Lung (tissue), 12 donors: ENCODE results near the gene NBEA. TPM values are rescaled to one million over a fixed set of nuclear protein-coding genes. Genes with fewer than 3 reads are reported as not detected.

ENCODE experiments used
- ATAC-seq: fragments of 200-7000 bp; cut with Tn5 transposase; one replicate; pipeline ENCODE4 v1.9.1; 2020; ENCODE audit warnings: moderate number of reproducible peaks; ENCODE audit not compliant: insufficient read depth, low FRiP score
- DNase-seq, 3 donors: peaks; one replicate each; pipeline ENCODE4 v3.0.0-alpha.2; 2013 to 2017
- H3K27ac ChIP-seq, 2 donors: one replicate each; pipeline ENCODE4 v1.5.1; 2013; ENCODE audit warnings: mild to moderate bottlenecking in 2 of 2, moderate library complexity in 2 of 2, control low read depth in 1 of 2, inconsistent platforms in 1 of 2, low read depth in 1 of 2, low read length in 1 of 2
- H3K27me3 ChIP-seq, 3 donors: one replicate each; pipeline ENCODE4 v1.5.1; 2013; ENCODE audit warnings: low read length in 2 of 3; ENCODE audit not compliant: control insufficient read depth in 3 of 3, insufficient read depth in 3 of 3
- H3K36me3 ChIP-seq, 4 donors: one replicate each; pipeline ENCODE4 v1.5.1; 2013; ENCODE audit warnings: low read length in 4 of 4, mild to moderate bottlenecking in 1 of 4, moderate library complexity in 1 of 4; ENCODE audit not compliant: control insufficient read depth in 4 of 4, insufficient read depth in 4 of 4
- H3K4me1 ChIP-seq, 5 donors: one replicate each; pipeline ENCODE4 v1.5.1; 2013; ENCODE audit warnings: low read length in 5 of 5, mild to moderate bottlenecking in 2 of 5, moderate library complexity in 1 of 5; ENCODE audit not compliant: control insufficient read depth in 5 of 5, insufficient read depth in 5 of 5
- H3K4me3 ChIP-seq: one replicate; pipeline ENCODE4 v1.5.1; 2013; ENCODE audit warnings: mild to moderate bottlenecking, control low read depth, moderate library complexity
- H3K9ac ChIP-seq, 2 donors: one replicate each; pipeline ENCODE4 v1.5.1; 2013; ENCODE audit warnings: low read length in 2 of 2, control low read depth in 1 of 2; ENCODE audit not compliant: insufficient read depth in 1 of 2
- H3K9me3 ChIP-seq, 4 donors: one replicate each; pipeline ENCODE4 v1.5.1; 2013; ENCODE audit warnings: low read length in 3 of 4, mild to moderate bottlenecking in 1 of 4, moderate library complexity in 1 of 4; ENCODE audit not compliant: control insufficient read depth in 4 of 4, insufficient read depth in 3 of 4
- WGBS, 2 donors: extraction: QIAGEN DNeasy Blood & Tissue Kit; methylation state at CpG; one replicate each; pipeline ENCODE4 v1.1.7; 2013; 5-methylcytosine and 5-hydroxymethylcytosine counted together
- polyA plus RNA-seq, 2 donors: library from polyadenylated mRNA; stranded (reverse); fragments of 200-250 nt; gene quantifications; one replicate each; pipeline ENCODE4 v1.2.1, GENCODE V29; 2013
- total RNA-seq, 2 donors: library from RNA; depleted of rRNA in 1 of 2; stranded (reverse); fragments of >200 nt in 1 of 2; gene quantifications; one replicate each; pipeline ENCODE4 v1.2.1, GENCODE V29; 2014 to 2021
- TF ChIP-seq, protein P1 (sequence below): IDR thresholded peaks from 2 replicates; pipeline ENCODE4 v1.5.1; 2012; ENCODE audit warnings: mild to moderate bottlenecking; ENCODE audit errors: control extremely low read depth, extremely low read depth
- donor health status: control.
- donor health status: control.
- donor health status: Bipolar disorder and iron deficiency.
- donor health status: healthy.
- donor health status: DM: yes; HTN: yes; CAD: no.

The NBEA gene
- total and polyA plus RNA-seq, 4 donors: 1.6 to 26.5 (median 5.3) TPM

GRCh38 chr13:35687336-35687735, 745.3 kb downstream of the NBEA start:
- no peak for ATAC-seq

DNA sequence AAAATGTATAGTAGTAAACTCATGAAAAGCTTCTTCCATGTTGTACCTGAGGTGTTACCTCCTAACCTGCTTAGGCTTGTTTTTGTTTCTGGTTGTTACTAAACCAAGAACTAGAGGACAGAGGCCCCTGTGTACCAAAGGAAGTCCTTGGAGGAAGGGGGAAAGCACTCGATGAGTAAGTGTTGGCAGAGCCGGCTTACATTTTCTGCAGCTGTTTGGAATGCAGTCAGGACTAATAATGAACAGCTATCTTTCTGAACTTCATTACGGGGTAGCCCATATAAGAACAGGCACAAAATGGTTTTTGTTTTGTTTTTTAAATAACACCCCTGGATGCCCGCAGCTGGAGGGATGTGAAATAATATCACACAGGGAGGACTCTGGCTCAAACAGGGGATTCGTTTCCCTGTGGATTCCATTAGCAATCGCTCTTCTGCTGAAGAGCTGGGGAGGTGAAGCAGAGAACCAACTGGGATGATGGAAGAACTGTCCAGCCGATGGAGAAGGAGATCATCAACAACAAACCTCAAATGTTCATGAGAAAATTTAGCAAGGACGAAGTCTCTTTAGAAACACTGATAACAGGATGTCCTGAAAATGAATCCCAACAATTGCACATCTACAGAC, 748.6 kb downstream of the NBEA start:
- ATAC-seq: no peak
- no peaks in the 10 kb centered on the region for H3K27me3 ChIP-seq
- H3K4me3 ChIP-seq: no peak overlapping the region
- no peaks in the 10 kb centered on the region for H3K9me3 ChIP-seq
- 50 to 70% methylated on average over 8 of the region's 8 CpGs for WGBS, 2 donors
- no peak overlapping the region for H3K9ac ChIP-seq
- peak; percentile 28 to 72 (median 62) for DNase-seq
- no peak overlapping the region for H3K27ac ChIP-seq
- no peaks in the 10 kb centered on the region for H3K36me3 ChIP-seq
- peaks cover 0 to 15% (median 5%) of the 10 kb centered on the region in 5 donors for H3K4me1 ChIP-seq
- TF ChIP-seq, protein P1, sequence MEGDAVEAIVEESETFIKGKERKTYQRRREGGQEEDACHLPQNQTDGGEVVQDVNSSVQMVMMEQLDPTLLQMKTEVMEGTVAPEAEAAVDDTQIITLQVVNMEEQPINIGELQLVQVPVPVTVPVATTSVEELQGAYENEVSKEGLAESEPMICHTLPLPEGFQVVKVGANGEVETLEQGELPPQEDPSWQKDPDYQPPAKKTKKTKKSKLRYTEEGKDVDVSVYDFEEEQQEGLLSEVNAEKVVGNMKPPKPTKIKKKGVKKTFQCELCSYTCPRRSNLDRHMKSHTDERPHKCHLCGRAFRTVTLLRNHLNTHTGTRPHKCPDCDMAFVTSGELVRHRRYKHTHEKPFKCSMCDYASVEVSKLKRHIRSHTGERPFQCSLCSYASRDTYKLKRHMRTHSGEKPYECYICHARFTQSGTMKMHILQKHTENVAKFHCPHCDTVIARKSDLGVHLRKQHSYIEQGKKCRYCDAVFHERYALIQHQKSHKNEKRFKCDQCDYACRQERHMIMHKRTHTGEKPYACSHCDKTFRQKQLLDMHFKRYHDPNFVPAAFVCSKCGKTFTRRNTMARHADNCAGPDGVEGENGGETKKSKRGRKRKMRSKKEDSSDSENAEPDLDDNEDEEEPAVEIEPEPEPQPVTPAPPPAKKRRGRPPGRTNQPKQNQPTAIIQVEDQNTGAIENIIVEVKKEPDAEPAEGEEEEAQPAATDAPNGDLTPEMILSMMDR: no peak

More at GRCh38 chr13:35687336-35687735, 745.3 kb downstream of the NBEA start:
- Histone ChIP-seq H3K27ac (no peak overlapping the region), H3K27me3 (no peaks in the 10 kb centered on the region), H3K9me3 (no peaks in the 10 kb centered on the region), H3K4me1 (peaks cover 0 to 8% (median 0%) of the 10 kb centered on the region in 5 donors), H3K36me3 (no peaks in the 10 kb centered on the region), H3K4me3 (no peak overlapping the region), H3K9ac (no peak overlapping the region)
- TF ChIP-seq, protein P1: no peak
- 51 to 84% methylated on average over 4 of the region's 4 CpGs for WGBS, 2 donors
- DNase-seq: no peak

DNA sequence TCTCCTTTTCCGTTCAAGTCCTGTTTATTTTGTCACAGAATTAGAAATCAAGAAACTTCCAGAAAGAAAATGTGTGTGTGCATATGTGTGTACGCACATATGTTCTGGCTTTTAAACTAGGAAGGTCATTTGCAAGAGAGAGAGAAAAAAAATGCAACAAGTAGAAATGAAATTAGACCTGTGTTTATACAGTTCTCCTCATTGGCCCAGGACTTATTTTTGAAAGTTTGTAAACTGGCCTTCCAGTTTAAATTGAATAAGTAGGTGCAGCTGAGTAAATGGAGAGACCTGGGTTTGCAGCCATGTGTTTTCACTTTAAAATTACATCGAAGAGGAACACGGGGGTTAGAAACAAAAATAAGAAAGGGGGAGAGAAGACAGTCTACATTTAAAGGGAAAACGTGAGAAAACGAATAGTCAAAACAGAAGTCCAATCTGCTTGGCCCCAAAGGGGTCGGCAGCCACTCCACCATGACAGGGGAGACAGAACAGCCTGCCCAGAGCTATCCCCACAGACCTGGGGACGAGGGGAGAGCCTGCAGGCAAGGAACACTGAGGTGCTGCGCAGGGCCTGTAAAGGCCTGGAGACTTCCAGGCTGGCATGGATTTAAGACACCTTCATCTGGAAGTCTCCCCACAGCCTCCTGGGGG, 751.2 kb downstream of the NBEA start:
- no peak overlapping the region for H3K4me3 ChIP-seq
- no peaks in the 10 kb centered on the region for H3K9me3 ChIP-seq
- TF ChIP-seq, protein P1: no peak
- 76 to 84% methylated on average over 9 of the region's 9 CpGs for WGBS, 2 donors
- H3K36me3 ChIP-seq: no peaks in the 10 kb centered on the region
- peaks cover 0 to 15% (median 5%) of the 10 kb centered on the region in 5 donors for H3K4me1 ChIP-seq
- ATAC-seq (no peak), DNase-seq (peak in 2 of 3 donors; percentile 21 to 37)
- no peak overlapping the region for H3K9ac ChIP-seq
- H3K27ac ChIP-seq: no peak overlapping the region
- H3K27me3 ChIP-seq: no peaks in the 10 kb centered on the region
